GM18498 (cell line): Measurements from ENCODE around the gene KIF26A.
"Not testable (repeated sequence)": the region's sequence is repeated elsewhere in the genome, so short reads cannot be mapped to it uniquely, and the experiment has no call there.

Experiments used
- ATAC-seq: cut with Tn5 transposase; IDR thresholded peaks from one replicate; pipeline ENCODE4 v1.9.1; 2021; ENCODE audit warnings: mild to moderate bottlenecking, moderate library complexity; ENCODE audit not compliant: unreplicated experiment

Gene KIF26A

GRCh38 chr14:104205781-104206180 is 67.4 kb downstream of the KIF26A start:
- ATAC-seq = no peak

GRCh38 chr14:104206281-104206904 is 68.0 kb downstream of the KIF26A start:
- ATAC-seq = no peak

GRCh38 chr14:104207142-104208014 is 69.0 kb downstream of the KIF26A start:
- no peak for ATAC-seq

GRCh38 chr14:104208015-104208295 is 69.6 kb downstream of the KIF26A start:
- ATAC-seq = not testable (repeated sequence)

GRCh38 chr14:104208331-104208730 is 69.9 kb downstream of the KIF26A start:
- not testable (repeated sequence) for ATAC-seq

- not testable (repeated sequence) for ATAC-seq
These were observed 70.7 kb downstream of the KIF26A start for GRCh38 chr14:104209071-104209470.

GRCh38 chr14:104209985-104210816 is 71.8 kb downstream of the KIF26A start:
- ATAC-seq = no peak

GRCh38 chr14:104210817-104211195 is 72.4 kb downstream of the KIF26A start:
- no peak for ATAC-seq

- ATAC-seq = no peak
These were observed 72.8 kb downstream of the KIF26A start for GRCh38 chr14:104211215-104211614.

- ATAC-seq = no peak
These were observed 73.4 kb downstream of the KIF26A start for GRCh38 chr14:104211741-104212140.

GRCh38 chr14:104212206-104213095 is 74.1 kb downstream of the KIF26A start:
- no peak for ATAC-seq

- ATAC-seq = no peak
These were observed 75.1 kb downstream of the KIF26A start for GRCh38 chr14:104213301-104214034.

GRCh38 chr14:104214431-104215218 is 76.2 kb downstream of the KIF26A start:
- ATAC-seq = no peak

- ATAC-seq = no peak
These were observed 77.4 kb downstream of the KIF26A start for GRCh38 chr14:104215706-104216334.

GRCh38 chr14:104216457-104216856 is 78.1 kb downstream of the KIF26A start:
- ATAC-seq = no peak

GRCh38 chr14:104217486-104218360 is 79.3 kb downstream of the KIF26A start:
- no peak for ATAC-seq

- no peak for ATAC-seq
These were observed 80.2 kb downstream of the KIF26A start for GRCh38 chr14:104218361-104219180.
